ENCODE results near the gene RPS6KA1. TPM values are rescaled to one million over a fixed set of nuclear protein-coding genes. Genes with fewer than 3 reads are reported as not detected.

RPS6KA1 gene
- total and polyA plus RNA-seq, 9 of the 15 experiments (the other 6 are each of a cell fraction or from before 2014, with no cell fraction given), result 2.4 to 61.0 (median 35.5) TPM

- TF ChIP-seq RAD21 (CRISPR knock-in tag; conservative IDR thresholded peaks at IDR 0.05 in 1 of 2, IDR thresholded peaks at IDR 0.05 in 1 of 2) (peak; percentile 40 to 49), CBFA2T3 (IDR thresholded peaks at IDR 0.05) (no peak), ZNF766 (CRISPR knock-in tag; conservative IDR thresholded peaks at IDR 0.05) (no peak), EP400 (IDR thresholded peaks at IDR 0.05) (no peak), ZC3H8 (IDR thresholded peaks at IDR 0.05) (no peak), TFAP4 (CRISPR knock-in tag; IDR thresholded peaks at IDR 0.05; ENCODE audit: borderline replicate concordance) (peak; percentile 22; the same call in 1 of the 2 replicates), RB1 (IDR thresholded peaks at IDR 0.05; ENCODE audit: low read depth) (no peak), FOXK1 (CRISPR knock-in tag; IDR thresholded peaks at IDR 0.05; ENCODE audit: borderline replicate concordance) (no peak), BCL6 (CRISPR knock-in tag; IDR thresholded peaks at IDR 0.05) (no peak), ZKSCAN1 (IDR thresholded peaks at IDR 0.05; ENCODE audit: low read depth, low read length) (no peak), CTCFL (IDR thresholded peaks at IDR 0.05; ENCODE audit: borderline replicate concordance, insufficient read depth, low read depth, low read length, poor library complexity, severe bottlenecking) (peak; percentile 94), CEBPZ (IDR thresholded peaks at IDR 0.05; ENCODE audit: borderline replicate concordance, low read depth, low read length) (no peak), ZNF431 (CRISPR knock-in tag; IDR thresholded peaks at IDR 0.05) (no peak), ZNF586 (CRISPR knock-in tag; conservative IDR thresholded peaks at IDR 0.05) (no peak), HDGF (IDR thresholded peaks at IDR 0.05) (no peak), ZNF134 (CRISPR knock-in tag; conservative IDR thresholded peaks at IDR 0.05) (no peak), DIDO1 (tag; IDR thresholded peaks at IDR 0.05; ENCODE audit: low read depth) (no peak), CREB1 (IDR thresholded peaks at IDR 0.05) (no peak), CREB1 (CRISPR knock-in tag; IDR thresholded peaks at IDR 0.05) (peak; percentile 19; the same call in 1 of the 2 replicates), BCOR (IDR thresholded peaks at IDR 0.05) (no peak), ZNF165 (CRISPR knock-in tag; IDR thresholded peaks at IDR 0.05; ENCODE audit: borderline replicate concordance) (no peak), NFRKB (IDR thresholded peaks at IDR 0.05; ENCODE audit: low read depth) (no peak), HOXB6 (CRISPR knock-in tag; IDR thresholded peaks at IDR 0.05; ENCODE audit: borderline replicate concordance) (no peak)
These were observed 1.5 kb downstream of the RPS6KA1 start (continued) for GRCh38 chr1:26530895-26531598.
